ENCODE data around the gene RIMKLB.

- TF ChIP-seq GTF2F1 (IDR thresholded peaks at IDR 0.05; ENCODE audit: borderline replicate concordance, low read depth, low read length) (no peak), TBP (IDR thresholded peaks at IDR 0.05; ENCODE audit: low read depth, low read length) (no peak), EP300 (IDR thresholded peaks at IDR 0.05; ENCODE audit: borderline replicate concordance in 1 of 2, low read depth in 2 of 2, low read length in 2 of 2) (no peak), BRCA1 (IDR thresholded peaks at IDR 0.05; ENCODE audit: low read depth, low read length) (no peak), POLR2AphosphoS5 (IDR thresholded peaks at IDR 0.05; ENCODE audit: low read depth, low read length) (no peak), TEAD4 (IDR thresholded peaks at IDR 0.05; ENCODE audit: low read depth, low read length) (no peak), ZNF274 (IDR thresholded peaks at IDR 0.05; ENCODE audit: borderline replicate concordance, extremely low read depth, low read length) (no peak)
Measured at GRCh38 chr12:8698879-8699278, 1.1 kb downstream of the RIMKLB start.

Measured in H1 (cell line).